Body of pancreas (tissue), 4 donors: ENCODE measurements around the gene KLK3. TPM values are rescaled to one million over a fixed set of nuclear protein-coding genes. Genes with fewer than 3 reads are reported as not detected.

Source experiments
- ATAC-seq: fragments of 150-250 bp; one replicate; pipeline ENCODE4 v1.9.1; 2016
- DNase-seq, 4 donors: peaks; one replicate each; pipeline ENCODE4 v3.0.0-alpha.2; 2019
- H3K27ac ChIP-seq, 4 donors: fragments of 200-600 bp; sonication (generic); 1 replicate in 3 of 4; 2 replicates in 1 of 4; pipeline versions ENCODE4 v1.5.1 to v1.6.1; 2016 to 2019; ENCODE audit warnings: mild to moderate bottlenecking in 1 of 4, mixed read lengths in 1 of 4, moderate library complexity in 1 of 4
- H3K27me3 ChIP-seq, 2 donors: fragments of 200-600 bp; sonication (generic); one replicate each; pipeline ENCODE4 v1.6.0; 2016; ENCODE audit warnings: mild to moderate bottlenecking in 1 of 2
- H3K36me3 ChIP-seq, 2 donors: fragments of 200-600 bp; sonication (generic); replicated peaks in 1 of 2; 2 replicates each; pipeline ENCODE4 v1.5.1; 2016; ENCODE audit warnings: low read depth in 2 of 2; ENCODE audit not compliant: insufficient read depth in 1 of 2
- H3K4me1 ChIP-seq: fragments of 200-600 bp; sonication (generic); one replicate; pipeline ENCODE4 v1.6.0; 2016
- H3K4me3 ChIP-seq, 2 donors: fragments of 200-600 bp; sonication (generic); 1 replicate in 1 of 2; 2 replicates in 1 of 2; pipeline ENCODE4 v1.5.1; 2016 to 2019
- H3K9me3 ChIP-seq, 3 donors: fragments of 200-600 bp; sonication (generic); 1 replicate in 2 of 3; 2 replicates in 1 of 3; pipeline ENCODE4 v1.5.1; 2016
- POLR2A ChIP-seq, 3 donors: fragments of 450-650 bp; IDR thresholded peaks; one replicate each; pipeline ENCODE4 v1.6.1; 2016; ENCODE audit warnings: antibody characterized with exemption in 3 of 3, mild to moderate bottlenecking in 2 of 3
- WGBS, 2 donors: methylation state at CpG; one replicate each; pipeline ENCODE4 v1.1.5; 2017; 5-methylcytosine and 5-hydroxymethylcytosine counted together
- intact Hi-C: fragments of 100-400 bp; cut with DNase I; formaldehyde crosslinking; loops from one replicate; pipeline ENCODE4 v1.15.1; 2023
- total RNA-seq, 2 donors: library from RNA; depleted of rRNA; stranded (reverse); fragments of >200 nt; gene quantifications; one replicate each; pipeline ENCODE4 v1.1.0, GENCODE V29; 2016
- TF ChIP-seq, protein P1 (sequence below), 7 experiments: fragments of 450-650 bp in 4 of 7; fragments of 200-600 bp in 3 of 7; sonication (generic) in 3 of 7; IDR thresholded peaks; one replicate each; pipeline ENCODE4 v1.5.1; 2016 to 2019; ENCODE audit warnings: antibody characterized with exemption in 7 of 7

KLK3 gene
- total RNA-seq, 2 donors from 2014 or later: not detected

DNA sequence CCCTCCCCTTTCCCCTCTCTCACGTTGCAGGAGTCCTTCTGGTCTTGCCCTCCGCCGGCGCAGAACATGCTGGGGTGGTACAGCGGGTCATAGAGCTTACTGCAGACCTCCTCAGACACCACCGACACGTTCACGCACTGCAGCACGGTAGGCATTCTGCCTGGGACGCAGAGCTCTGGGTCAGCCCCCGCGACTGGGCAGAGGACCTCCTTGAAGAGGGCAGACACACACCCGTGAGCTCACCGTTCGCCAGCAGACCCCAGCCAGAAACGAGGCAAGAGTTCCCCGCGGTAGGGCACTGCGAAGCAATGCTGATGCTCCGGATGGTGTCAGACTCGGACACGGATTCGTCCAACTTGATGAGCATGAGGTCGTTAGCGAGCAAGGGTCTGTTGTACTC, 53.6 kb downstream of the KLK3 start:
- H3K9me3 ChIP-seq: no peaks in the 10 kb centered on the region
- no peak overlapping the region for H3K4me3 ChIP-seq
- TF ChIP-seq, protein P1, sequence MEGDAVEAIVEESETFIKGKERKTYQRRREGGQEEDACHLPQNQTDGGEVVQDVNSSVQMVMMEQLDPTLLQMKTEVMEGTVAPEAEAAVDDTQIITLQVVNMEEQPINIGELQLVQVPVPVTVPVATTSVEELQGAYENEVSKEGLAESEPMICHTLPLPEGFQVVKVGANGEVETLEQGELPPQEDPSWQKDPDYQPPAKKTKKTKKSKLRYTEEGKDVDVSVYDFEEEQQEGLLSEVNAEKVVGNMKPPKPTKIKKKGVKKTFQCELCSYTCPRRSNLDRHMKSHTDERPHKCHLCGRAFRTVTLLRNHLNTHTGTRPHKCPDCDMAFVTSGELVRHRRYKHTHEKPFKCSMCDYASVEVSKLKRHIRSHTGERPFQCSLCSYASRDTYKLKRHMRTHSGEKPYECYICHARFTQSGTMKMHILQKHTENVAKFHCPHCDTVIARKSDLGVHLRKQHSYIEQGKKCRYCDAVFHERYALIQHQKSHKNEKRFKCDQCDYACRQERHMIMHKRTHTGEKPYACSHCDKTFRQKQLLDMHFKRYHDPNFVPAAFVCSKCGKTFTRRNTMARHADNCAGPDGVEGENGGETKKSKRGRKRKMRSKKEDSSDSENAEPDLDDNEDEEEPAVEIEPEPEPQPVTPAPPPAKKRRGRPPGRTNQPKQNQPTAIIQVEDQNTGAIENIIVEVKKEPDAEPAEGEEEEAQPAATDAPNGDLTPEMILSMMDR (IDR thresholded peaks at IDR 0.05): no peak
- TF ChIP-seq POLR2A (IDR thresholded peaks at IDR 0.05): no peak
- WGBS, 2 donors: 41 to 56% methylated on average over 24 to 25 of the region's 25 CpGs
- H3K4me1 ChIP-seq: peaks cover 3% of the 10 kb centered on the region
- intact Hi-C loops: no loop called here
- no peaks in the 10 kb centered on the region for H3K27me3 ChIP-seq
- H3K27ac ChIP-seq: no peak overlapping the region
- DNase-seq (no peak), ATAC-seq (no peak)
- H3K36me3 ChIP-seq: no peaks in the 10 kb centered on the region

DNA sequence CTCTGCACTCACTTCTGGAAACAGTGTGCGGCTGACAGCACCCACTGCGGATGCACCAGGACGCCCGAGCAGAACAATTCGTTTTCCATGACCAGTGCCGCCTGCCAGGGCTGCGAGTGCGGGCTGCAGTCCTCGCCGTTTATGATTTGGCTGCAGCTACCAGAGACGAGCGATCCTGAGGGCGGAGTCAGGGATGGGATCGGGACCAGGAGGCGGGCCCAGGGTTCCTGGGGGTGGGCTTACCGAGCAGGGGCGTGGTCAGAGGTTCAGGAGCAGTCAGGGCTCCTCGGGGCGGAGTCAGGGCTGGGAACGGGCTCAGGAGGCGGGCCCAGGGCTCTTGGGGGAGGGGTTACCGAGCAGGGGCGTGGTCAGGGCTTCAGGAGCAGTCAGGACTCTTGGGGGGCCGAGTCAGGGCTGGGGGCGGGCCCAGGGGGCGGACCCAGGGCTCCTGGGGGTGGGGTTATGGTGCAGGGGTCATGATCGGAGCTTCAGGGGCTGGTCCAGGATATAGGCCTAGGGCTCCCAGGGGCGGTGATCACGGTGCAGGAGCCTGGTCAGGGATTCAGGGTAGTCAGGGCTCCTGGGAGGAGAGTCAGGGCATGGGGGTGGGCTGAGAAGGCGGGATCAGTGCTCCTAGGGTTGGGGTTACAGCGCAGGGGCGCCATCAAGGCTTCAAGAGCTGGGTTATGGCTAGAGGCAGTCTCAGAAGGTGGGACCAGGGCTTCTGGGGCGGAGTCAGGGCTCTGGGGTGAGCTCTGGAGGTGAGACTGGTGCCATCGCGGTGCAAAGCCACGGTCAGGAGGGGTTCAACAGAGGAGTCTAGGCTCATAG, 54.7 kb downstream of the KLK3 start:
- no peak for TF ChIP-seq POLR2A (IDR thresholded peaks at IDR 0.05)
- TF ChIP-seq, protein P1 (IDR thresholded peaks at IDR 0.05): no peak
- DNase-seq: peak; percentile 31 to 69 (median 56)
- no peak overlapping the region for H3K4me3 ChIP-seq

More for the DNA sequence above, 54.7 kb downstream of the KLK3 start:
- Histone ChIP-seq H3K36me3 (no peaks in the 10 kb centered on the region), H3K27me3 (no peaks in the 10 kb centered on the region), H3K9me3 (no peaks in the 10 kb centered on the region), H3K4me1 (peaks cover 3% of the 10 kb centered on the region), H3K27ac (no peak overlapping the region)
- peak; percentile 64 for ATAC-seq
- intact Hi-C loops: no loop called here
- 5% methylated on average over 22 to 35 of the region's 36 CpGs for WGBS, 2 donors

Other genes with a start within 250 kb of the KLK3 start
- under 1 TPM; 0.33 to 0.52 TPM for gene SYT3, start 215.0 kb upstream of the KLK3 start, total RNA-seq
- not detected for gene C19orf81, start 205.5 kb upstream of the KLK3 start, total RNA-seq
- 1 to 10 TPM in 1 of 2 donors, under 1 TPM in 1; 0.26 to 2.3 TPM for gene SHANK1, start 135.1 kb upstream of the KLK3 start, total RNA-seq
- gene CLEC11A, start 131.6 kb upstream of the KLK3 start, total RNA-seq: 10 to 100 TPM in 1 of 2 donors, 1 to 10 TPM in 1; 5.2 to 24.1 TPM
- not detected for gene GPR32, start 84.5 kb upstream of the KLK3 start, total RNA-seq
- gene ACP4, start 64.5 kb upstream of the KLK3 start, total RNA-seq: not detected
- 100 to 1,000 TPM; 937 to 947 TPM for gene KLK1, start 31.1 kb upstream of the KLK3 start, total RNA-seq
- not detected for gene KLK15, start 21.3 kb upstream of the KLK3 start, total RNA-seq
- not detected for gene KLK2, start 18.5 kb downstream of the KLK3 start, total RNA-seq
- gene KLK4, start 56.5 kb downstream of the KLK3 start, total RNA-seq: not detected
- not detected for gene KLK5, start 98.1 kb downstream of the KLK3 start, total RNA-seq
- gene KLK6, start 114.7 kb downstream of the KLK3 start, total RNA-seq: not detected
- 1 to 10 TPM in 1 of 2 donors, not detected in 1; 4.2 TPM for gene KLK7, start 129.0 kb downstream of the KLK3 start, total RNA-seq
- not detected for gene KLK8, start 146.7 kb downstream of the KLK3 start, total RNA-seq
- gene KLK10, start 164.8 kb downstream of the KLK3 start, total RNA-seq: not detected
- gene KLK11, start 171.7 kb downstream of the KLK3 start, total RNA-seq: 10 to 100 TPM; 18.4 to 44.8 TPM
- not detected for gene KLK12, start 180.1 kb downstream of the KLK3 start, total RNA-seq
- gene KLK13, start 210.2 kb downstream of the KLK3 start, total RNA-seq: 10 to 100 TPM in 1 of 2 donors, under 1 TPM in 1; 0.52 to 31.6 TPM
- not detected for gene KLK14, start 228.0 kb downstream of the KLK3 start, total RNA-seq